ENCODE measurements around the gene SLC25A27. TPM values are rescaled to one million over a fixed set of nuclear protein-coding genes. Genes with fewer than 3 reads are reported as not detected.
A peak's percentile ranks its signal among the peaks of the same experiment; 100 is the strongest.

The SLC25A27 gene
- total and polyA plus RNA-seq, 4 donors: 2.5 to 24.2 (median 4.9) TPM

GRCh38 chr6:46690141-46690755 lies 37.5 kb downstream of the SLC25A27 start:
- H3K9me3 ChIP-seq (ENCODE audit: control insufficient read depth in 4 of 4, low read length in 3 of 4): peaks cover 0 to 4% (median 0%) of the 10 kb centered on the region in 4 donors
- no peaks in the 10 kb centered on the region for H3K36me3 ChIP-seq (ENCODE audit: control insufficient read depth in 4 of 4, insufficient read depth in 3 of 4, low read depth in 1 of 4, low read length in 3 of 4)
- no peak overlapping the region for H3K27ac ChIP-seq (ENCODE audit: low read depth in 1 of 2, low read length in 2 of 2)
- H3K27me3 ChIP-seq (ENCODE audit: control insufficient read depth in 4 of 4, insufficient read depth in 4 of 4, low read length in 3 of 4): no peaks in the 10 kb centered on the region
- no peak overlapping the region for H3K9ac ChIP-seq (ENCODE audit: low read depth in 1 of 2, low read length in 2 of 2)
- TF ChIP-seq ATF3 (IDR thresholded peaks at IDR 0.05): no peak
- TF ChIP-seq YY1 (IDR thresholded peaks at IDR 0.05): no peak
- no peak for TF ChIP-seq ZBTB33 (IDR thresholded peaks at IDR 0.05)
- no peak for TF ChIP-seq FOXA2 (IDR thresholded peaks at IDR 0.05)
- no peak for TF ChIP-seq HNF4G (IDR thresholded peaks at IDR 0.05)
- TF ChIP-seq EGR1 (IDR thresholded peaks at IDR 0.05; ENCODE audit: low read depth in 2 of 2): no peak
- TF ChIP-seq FOXA1 (IDR thresholded peaks at IDR 0.05): no peak
- TF ChIP-seq TAF1 (conservative IDR thresholded peaks at IDR 0.05): no peak
- TF ChIP-seq RAD21 (IDR thresholded peaks at IDR 0.05): no peak
- TF ChIP-seq RXRA (IDR thresholded peaks at IDR 0.05): no peak
- 86% methylated on average over 2 of the region's 2 CpGs for WGBS
- no peak overlapping the region for H3K4me3 ChIP-seq (ENCODE audit: low read depth in 1 of 3, low read length in 3 of 3)
- DNase-seq (ENCODE audit: low spot score): no peak
- peaks cover 0 to 6% (median 0%) of the 10 kb centered on the region in 4 donors for H3K4me1 ChIP-seq (ENCODE audit: control insufficient read depth in 4 of 4, insufficient read depth in 4 of 4, low read length in 3 of 4)

- Histone ChIP-seq H3K36me3 (ENCODE audit: control insufficient read depth in 4 of 4, insufficient read depth in 3 of 4, low read depth in 1 of 4, low read length in 3 of 4) (no peaks in the 10 kb centered on the region), H3K27me3 (ENCODE audit: control insufficient read depth in 4 of 4, insufficient read depth in 4 of 4, low read length in 3 of 4) (no peaks in the 10 kb centered on the region), H3K4me1 (ENCODE audit: control insufficient read depth in 4 of 4, insufficient read depth in 4 of 4, low read length in 3 of 4) (peaks cover 0 to 6% (median 0%) of the 10 kb centered on the region in 4 donors), H3K9ac (ENCODE audit: low read depth in 1 of 2, low read length in 2 of 2) (no peak overlapping the region), H3K27ac (ENCODE audit: low read depth in 1 of 2, low read length in 2 of 2) (no peak overlapping the region), H3K9me3 (ENCODE audit: control insufficient read depth in 4 of 4, low read length in 3 of 4) (peaks cover 0 to 4% (median 0%) of the 10 kb centered on the region in 4 donors), H3K4me3 (ENCODE audit: low read depth in 1 of 3, low read length in 3 of 3) (no peak overlapping the region)
- TF ChIP-seq TAF1 (conservative IDR thresholded peaks at IDR 0.05): no peak
- peak in 1 of 2 donors; percentile 39 for TF ChIP-seq HNF4A (conservative IDR thresholded peaks at IDR 0.05)
- peak in 1 of 2 donors; percentile 16 for TF ChIP-seq JUND (IDR thresholded peaks at IDR 0.05)
- 17% methylated on average over 1 of the region's 1 CpG for WGBS
- no peak for DNase-seq (ENCODE audit: low spot score)
Measured at GRCh38 chr6:46690911-46691451, 38.2 kb downstream of the SLC25A27 start.

DNA sequence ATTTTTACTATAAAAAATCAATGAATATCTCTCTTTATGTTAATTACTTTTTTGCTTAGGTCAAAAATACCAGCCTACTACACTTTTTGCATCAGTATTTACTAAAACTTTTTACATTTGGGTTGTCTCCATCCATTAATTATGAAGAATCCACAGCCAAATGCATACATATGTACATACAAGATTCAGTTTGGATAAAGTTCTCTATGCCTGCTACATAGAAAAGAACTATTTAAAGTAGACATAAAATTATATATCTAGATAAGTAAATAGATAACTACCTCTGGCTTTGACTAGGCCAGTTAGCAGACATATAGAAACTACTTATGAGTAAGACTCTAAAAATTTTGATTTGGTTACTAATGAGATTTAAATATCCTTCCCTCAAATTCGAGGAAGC lies 47.2 kb downstream of the SLC25A27 start:
- WGBS: 88% methylated on average over 1 of the region's 1 CpG
- H3K4me1 ChIP-seq (ENCODE audit: control insufficient read depth in 4 of 4, insufficient read depth in 4 of 4, low read length in 3 of 4): no peaks in the 10 kb centered on the region
- H3K36me3 ChIP-seq (ENCODE audit: control insufficient read depth in 4 of 4, insufficient read depth in 3 of 4, low read depth in 1 of 4, low read length in 3 of 4): peaks cover 0 to 2% (median 0%) of the 10 kb centered on the region in 4 donors
- TF ChIP-seq ATF3 (IDR thresholded peaks at IDR 0.05) (no peak), RAD21 (IDR thresholded peaks at IDR 0.05) (no peak), NR2F2 (IDR thresholded peaks at IDR 0.05) (no peak), ZBTB33 (IDR thresholded peaks at IDR 0.05) (no peak), SP1 (IDR thresholded peaks at IDR 0.05) (no peak), JUND (IDR thresholded peaks at IDR 0.05) (no peak), YY1 (IDR thresholded peaks at IDR 0.05) (no peak), RXRA (IDR thresholded peaks at IDR 0.05) (no peak), MAX (IDR thresholded peaks at IDR 0.05) (no peak), HNF4G (IDR thresholded peaks at IDR 0.05) (no peak), FOXA2 (IDR thresholded peaks at IDR 0.05) (no peak), HNF4A (conservative IDR thresholded peaks at IDR 0.05) (no peak), FOXA1 (IDR thresholded peaks at IDR 0.05) (no peak)
- no peak overlapping the region for H3K27ac ChIP-seq (ENCODE audit: low read depth in 1 of 2, low read length in 2 of 2)
- H3K4me3 ChIP-seq (ENCODE audit: low read depth in 1 of 3, low read length in 3 of 3): no peak overlapping the region
- H3K27me3 ChIP-seq (ENCODE audit: control insufficient read depth in 4 of 4, insufficient read depth in 4 of 4, low read length in 3 of 4): no peaks in the 10 kb centered on the region
- no peak overlapping the region for H3K9ac ChIP-seq (ENCODE audit: low read depth in 1 of 2, low read length in 2 of 2)
- no peak for DNase-seq (ENCODE audit: low spot score)
- H3K9me3 ChIP-seq (ENCODE audit: control insufficient read depth in 4 of 4, low read length in 3 of 4): no peaks in the 10 kb centered on the region
